GM18508 (cell line): ENCODE data around the gene VSIG10L.

Experiments
- ATAC-seq: cut with Tn5 transposase; IDR thresholded peaks from one replicate; pipeline ENCODE4 v1.9.1; 2021; ENCODE audit warnings: moderate number of reproducible peaks; ENCODE audit not compliant: insufficient read depth, unreplicated experiment

The VSIG10L gene

DNA sequence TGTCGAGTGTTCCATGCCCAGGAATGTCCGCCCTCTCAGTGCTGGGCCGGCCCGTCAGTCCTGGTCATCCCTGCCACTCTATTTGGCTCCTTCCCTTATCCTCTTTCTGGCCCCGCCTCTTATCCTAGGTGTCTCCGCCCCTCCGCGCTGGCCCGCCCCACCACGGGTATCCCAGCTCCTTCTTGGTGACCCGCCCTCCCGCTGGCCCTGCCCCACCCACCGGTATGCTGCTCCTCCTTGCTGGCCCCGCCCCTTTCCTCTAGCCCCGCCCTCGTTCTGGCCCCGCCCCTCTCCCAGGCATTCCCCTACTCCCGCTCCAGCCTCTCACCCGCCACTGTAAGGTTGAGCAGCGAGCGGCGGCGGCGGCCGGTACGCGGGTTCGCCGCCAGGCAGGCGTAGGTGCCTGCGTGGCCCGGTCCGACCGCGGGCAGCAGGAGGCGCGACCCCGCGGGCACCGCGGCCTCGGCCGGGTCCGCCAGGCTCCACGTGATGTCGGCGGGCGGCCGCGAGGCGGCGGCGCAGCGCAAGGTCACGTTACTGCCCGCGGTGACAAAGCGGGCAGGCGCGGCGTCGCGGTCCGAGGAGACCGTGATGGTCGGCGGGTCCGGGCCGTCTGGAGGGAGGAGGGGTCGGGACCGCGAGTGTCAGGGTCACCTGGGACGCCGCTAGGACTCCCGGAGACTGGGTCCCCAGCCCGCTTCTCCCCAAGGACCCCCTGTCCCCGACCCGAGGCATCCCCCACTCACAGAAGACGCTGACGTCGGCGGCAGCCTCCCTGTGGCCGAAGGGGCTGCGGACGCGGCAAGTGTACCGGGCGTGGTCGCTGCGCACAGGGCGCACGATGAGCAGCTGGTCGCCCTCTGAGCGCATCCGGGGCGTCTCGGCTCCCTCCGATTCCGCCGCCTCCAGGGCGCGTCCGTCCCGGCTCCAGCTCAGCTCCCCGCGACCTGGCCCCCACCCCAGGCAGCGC lies 2.0 kb downstream of the VSIG10L start:
- no peak for ATAC-seq

DNA sequence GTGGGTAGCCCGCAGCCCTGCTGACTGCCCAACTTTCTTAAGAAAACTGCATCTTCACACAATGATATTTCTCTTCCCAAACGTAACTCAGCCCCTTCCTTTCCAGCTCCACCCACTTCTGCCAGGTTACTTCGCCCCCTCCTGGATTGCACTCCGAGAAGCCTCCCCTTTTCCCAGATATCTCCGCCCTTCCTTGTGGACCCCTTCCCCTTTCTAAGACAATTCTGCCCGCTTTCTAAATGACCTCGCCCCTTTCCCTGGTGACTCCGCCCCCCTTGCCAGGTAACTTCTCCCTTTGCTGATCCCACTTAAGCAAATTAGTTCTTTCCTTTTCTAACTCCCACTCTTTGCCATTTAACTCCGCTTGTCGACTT lies 2.6 kb downstream of the VSIG10L start:
- no peak for ATAC-seq

DNA sequence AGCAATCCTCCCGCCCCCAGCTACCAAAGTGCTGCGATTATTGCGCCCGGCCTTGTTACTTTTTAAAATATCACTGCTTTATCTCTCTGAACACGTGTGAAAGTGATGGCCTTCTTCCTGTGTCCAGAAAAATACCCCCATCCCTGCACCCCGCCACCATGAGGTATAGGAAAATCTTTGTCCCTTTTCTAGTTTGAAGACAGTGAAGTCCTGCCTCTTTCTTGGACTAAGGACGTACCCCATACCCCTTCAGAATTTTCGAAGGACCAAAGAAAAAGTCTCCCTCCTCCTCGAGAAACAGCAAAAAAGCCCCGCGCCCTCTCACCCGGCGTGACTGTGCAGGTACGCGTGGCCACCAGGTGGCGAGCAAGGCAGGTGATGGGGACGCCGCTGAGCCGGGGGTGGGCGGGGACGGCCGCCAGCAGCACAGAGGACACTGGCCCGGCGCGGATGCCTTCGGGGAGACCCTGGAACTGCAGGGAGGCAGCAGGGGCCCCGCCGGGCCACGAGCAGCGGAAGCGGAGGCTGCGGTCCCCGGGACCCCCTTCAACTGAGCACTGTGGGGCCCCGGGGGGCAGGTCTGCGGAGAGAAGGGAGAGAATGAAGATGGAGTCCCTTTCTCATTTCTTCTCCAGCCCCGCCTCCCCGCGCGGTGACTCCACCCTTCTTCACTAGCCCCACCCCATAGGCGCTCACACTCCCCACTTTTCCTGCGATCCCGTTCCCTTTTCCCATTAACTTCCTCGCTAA lies 3.2 kb downstream of the VSIG10L start:
- ATAC-seq: no peak

DNA sequence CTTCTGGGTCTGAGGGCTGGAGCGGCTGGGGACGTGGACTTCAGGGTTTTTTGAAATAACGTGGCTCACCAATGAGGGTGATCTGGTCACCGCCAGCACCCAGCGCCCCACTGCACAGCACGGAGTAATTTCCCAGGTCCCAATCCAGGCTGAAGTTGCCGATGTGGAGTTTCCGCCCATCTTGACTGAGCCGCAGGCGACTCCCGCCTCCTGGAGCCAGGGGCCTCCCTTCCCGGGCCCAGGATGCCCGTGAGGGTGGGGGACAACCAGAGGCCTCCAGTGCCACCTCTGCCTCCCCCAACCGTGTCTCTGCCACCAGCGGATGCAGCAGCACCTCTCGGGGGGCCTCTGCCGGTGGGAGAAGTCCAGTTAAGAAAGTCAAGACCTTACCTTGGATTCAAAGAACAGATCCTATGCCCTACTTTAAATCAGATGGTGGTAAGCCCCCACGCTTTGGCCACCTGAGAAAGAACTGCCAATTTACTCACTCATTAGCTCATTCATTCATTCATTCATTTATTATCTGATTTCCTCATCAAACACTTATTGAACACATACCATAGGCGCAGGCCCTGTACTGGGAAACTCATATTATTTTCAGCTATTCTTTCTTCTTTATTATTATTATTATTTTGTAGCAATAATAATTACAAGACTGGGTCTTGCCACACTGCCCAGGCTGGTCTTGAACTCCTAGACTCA lies 3.9 kb downstream of the VSIG10L start:
- no peak for ATAC-seq

DNA sequence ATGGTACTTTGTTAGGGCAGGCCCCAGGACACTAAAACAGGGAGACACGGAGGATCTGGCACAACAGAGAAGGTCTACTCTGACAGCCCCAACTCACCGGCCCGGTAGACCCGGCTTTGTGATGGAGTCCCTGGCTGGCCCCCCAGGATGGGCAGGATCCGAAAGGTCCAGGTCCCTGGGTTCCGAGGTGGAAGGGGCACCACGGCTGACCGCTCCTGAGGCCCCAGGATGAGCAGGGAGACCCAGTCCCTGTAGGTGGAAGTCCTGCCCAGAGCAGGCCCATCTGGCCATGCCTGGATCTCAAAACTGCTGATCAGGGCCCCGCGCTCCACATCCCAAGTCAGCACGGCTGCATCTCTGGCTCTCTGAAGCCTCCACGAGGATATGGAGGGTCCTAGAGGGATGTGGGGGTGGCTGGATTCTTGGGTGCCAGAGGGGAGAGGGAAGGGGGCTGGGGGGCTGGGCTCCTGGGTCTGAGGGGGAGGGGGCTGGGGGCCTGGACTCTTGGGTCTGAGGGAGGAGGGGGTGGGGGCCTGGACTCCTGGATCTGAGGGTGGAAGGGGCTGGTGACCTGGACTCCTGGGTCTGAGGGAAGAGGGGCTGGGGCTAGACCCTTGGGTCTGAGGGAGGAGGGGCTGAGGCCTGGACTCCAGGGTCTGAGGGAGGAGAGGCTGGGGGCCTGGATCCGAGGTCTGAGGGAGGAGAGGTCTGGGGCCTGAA lies 4.6 kb downstream of the VSIG10L start:
- no peak for ATAC-seq

DNA sequence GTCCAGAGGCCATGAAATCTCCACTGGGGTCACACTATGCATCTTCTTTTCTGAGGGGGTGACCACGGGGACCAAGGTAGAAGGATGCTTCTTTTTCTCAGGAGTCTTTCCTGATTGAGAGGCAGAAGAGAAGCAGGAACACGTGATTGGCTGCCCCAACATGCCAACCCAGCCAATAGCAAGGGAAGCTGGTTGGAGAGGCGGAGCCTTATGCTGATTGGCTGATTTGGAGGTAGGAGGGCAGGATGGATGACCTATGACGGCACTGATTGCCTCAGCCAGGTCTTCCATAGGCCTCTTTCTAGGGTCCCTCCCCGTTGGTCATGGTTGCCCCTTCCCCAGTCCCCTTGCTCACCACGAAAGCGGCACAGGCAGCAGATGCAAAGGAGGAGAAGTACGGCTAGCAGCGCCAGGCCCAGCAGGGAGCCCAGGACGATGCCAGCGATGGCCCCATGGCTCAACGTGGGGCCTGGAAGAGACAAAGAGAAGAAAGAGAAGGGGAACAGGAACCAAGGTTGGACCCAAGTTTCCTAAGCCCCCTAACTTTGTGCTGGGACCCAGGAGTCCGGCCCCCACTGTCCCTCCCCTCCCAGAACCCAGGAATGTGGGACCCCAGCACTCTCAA lies 8.0 kb downstream of the VSIG10L start:
- no peak for ATAC-seq

DNA sequence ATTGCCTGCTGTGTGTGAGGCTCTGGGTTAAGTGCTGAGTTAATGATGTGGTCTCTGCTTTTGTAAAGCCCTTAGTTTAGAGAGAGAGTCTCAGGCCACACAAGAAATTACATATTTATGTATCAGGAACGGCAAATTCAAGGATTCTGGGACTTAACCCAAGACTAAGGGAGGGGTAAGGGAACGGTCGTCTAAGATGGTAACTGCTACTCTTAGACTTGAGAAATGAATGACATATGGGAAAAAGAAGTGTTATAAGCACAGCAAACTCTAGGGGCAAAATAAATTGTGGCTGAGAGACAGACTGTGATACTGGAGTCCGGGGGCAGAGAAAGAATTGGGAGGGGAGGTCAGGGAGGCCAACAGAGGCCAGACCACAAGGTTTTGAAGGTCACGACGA lies 10.2 kb downstream of the VSIG10L start:
- ATAC-seq: no peak

DNA sequence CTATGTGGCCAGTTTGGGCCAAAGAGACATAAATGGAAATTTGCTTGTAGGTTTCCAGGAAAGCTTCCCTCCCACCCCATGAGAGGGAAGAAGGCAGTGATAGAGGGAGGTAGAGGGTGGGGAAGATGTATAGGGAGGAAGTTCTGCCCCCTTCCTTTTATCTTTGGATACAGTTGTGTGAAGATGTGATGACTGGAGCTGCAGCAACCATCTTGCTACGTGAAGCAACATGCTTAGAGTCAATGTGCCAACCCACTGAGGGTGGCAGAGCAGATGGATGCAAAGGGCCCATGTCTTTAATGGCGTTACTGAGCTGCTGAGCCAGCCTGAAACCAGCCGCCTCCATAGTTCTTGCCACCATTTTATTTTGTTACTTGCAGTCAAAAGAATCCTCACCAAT lies 10.7 kb downstream of the VSIG10L start:
- ATAC-seq: no peak

DNA sequence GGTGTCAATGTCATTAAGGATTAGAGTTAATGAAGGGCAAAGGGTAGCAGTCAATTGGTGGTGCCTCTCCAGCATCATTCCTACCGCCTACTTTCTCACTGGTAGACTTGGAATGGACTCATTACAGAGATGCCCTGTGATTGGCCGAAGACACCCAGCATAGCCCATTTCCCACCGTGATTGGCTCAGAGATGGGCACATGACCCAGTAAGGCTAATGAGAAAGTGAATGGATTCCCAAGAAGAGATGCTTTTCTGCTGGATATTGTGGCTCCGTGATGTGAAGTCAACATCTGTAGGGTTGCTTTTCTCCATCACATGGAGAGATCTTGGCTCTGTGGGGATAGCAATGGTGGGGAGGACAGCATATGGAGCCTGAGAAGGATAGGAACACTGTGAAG lies 11.6 kb downstream of the VSIG10L start:
- ATAC-seq: no peak

DNA sequence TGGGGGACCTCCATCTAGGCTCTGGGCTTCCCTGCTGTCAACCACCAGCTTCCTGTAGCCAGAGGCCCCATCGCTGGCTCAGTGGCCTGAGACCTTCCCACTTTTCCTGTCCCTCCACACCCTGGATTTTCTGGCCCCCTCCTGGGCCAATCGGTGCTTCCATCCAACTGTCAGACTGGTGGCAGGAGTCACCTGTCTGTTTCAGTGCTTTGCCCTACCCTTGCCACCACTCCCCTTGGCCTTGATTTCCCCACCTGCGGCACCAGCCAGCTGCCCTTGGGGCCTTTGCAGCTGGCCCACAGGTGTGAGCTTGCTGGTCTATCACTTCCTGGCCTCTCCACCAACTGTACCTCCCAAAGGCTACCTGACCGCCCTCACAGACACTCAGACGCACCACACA lies 12.5 kb downstream of the VSIG10L start:
- ATAC-seq: no peak

DNA sequence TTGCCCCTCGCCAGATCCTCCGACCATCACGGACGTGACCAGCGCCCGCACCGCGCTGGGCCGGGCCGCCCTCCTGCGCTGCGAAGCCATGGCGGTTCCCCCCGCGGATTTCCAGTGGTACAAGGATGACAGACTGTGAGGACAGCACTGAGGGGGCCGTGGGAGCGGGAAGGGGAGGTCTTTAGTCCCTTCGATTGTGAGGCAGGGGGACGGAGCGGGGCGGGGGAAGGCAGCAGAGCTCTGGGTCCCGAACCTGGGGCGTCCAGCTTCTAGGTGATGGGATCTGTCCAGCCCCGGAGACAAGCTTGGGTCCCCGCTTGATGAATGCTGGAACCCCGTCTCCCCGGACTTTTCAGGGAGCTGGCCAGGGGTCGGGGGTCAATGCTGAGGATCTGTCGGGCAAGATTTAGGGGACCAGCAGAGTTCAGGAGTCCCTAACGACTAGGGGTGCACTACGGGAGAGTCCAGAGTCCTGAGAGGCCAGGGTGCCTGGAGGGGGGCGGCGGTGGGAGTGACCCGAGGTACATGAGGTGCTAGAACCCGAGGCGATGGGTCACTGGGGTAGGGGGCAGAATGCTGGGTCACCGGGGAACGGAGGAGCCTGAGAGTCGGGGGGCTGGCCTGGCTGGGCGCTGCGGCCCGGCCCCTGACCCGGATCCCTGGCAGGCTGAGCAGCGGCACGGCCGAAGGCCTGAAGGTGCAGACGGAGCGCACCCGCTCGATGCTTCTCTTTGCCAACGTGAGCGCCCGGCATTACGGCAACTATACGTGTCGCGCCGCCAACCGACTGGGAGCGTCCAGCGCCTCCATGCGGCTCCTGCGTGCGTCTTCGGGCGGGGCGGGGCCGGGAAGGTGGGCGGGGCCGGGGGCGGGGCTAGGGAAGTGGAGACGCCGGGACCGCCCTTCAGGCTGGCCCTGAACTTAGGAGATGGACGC lies 14.6 kb downstream of the VSIG10L start:
- no peak for ATAC-seq

DNA sequence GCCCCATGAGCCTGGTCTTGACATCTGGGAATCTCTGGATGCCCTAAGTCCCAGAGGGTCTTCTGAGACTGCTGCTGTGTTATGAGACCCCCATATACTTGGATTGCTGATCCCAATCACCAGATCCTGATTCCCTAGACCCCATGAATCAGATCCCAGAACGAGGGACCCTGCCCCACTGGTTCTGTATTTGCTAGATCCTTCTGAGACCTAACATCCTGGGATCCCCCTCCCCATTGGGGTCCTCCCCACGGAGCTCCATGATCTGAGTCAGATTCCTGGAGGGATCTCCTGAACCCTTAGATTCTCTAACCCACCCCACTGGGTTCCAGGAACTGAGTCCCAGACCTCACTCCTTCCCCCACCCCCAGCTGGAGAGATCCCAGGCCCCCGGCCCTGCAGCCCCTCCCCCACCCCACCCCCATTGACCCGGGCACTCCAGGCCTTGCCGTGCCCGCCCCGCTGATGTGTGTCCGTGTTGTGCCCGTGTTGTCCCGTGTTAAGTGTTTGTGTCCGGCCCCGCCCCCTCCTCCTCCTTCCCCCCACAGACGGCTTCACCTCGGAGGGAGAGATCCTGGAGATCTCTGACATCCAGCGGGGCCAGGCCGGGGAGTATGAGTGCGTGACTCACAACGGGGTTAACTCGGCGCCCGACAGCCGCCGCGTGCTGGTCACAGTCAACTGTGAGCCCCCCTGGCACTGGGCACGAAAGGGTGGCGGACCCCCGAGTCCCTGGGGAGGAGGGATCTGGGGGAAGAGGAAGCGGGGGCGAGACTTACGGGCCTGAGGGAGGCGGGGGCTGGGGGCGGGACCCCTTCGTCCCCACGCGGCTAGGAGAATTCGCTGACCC lies 15.5 kb downstream of the VSIG10L start:
- no peak for ATAC-seq

DNA sequence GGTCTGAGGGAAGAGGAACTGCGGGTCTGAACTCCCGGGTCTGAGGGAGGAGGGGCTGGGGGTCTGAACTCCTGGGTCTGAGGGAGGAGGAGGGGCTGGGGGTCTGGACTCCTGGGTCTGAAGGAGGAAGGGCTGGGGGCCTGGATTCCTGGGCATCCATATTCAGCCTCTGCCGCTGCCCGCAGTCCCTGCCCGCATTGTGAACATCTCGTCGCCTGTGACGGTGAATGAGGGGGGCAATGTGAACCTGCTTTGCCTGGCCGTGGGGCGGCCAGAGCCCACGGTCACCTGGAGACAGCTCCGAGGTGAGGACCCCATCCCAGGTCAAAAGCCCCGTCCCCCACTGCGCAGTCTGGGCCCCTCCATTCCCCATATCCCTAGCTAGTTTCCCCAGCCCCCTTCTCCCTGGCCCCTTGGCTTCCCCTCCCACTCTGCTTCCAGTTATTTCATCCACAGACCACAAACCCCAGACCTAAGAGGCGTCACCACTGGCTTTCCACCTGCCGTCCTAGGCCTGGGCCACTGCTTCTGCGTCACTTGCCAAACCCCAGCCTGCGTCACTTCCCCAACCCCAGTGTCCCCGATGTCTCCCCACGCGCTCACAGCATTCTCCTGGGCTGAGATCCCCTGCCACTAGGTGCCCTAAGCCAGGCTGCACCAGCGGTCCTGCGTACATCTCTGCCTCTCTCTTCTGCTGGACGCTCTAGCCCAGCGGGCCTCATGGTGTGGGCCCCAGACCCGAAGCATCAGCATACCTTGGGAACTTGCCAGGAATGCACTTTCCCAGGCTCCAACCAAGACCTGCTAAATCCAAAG lies 16.6 kb downstream of the VSIG10L start:
- ATAC-seq: no peak

DNA sequence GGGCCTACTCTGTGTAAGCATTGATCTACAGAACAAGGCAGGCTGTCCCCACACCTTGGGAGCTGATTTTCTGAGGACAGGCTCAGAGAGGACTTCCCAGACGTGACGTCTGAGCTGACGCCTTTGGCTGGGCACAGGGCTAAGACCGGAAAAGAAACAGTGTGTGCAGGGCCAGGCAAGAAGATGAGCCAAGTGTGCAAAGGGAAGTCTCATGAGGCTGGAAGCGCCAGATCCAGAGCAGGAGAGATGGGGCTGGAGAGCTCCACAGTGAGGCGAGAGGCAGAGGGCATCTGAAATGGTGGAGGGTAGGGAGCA lies 17.8 kb downstream of the VSIG10L start:
- ATAC-seq: no peak

DNA sequence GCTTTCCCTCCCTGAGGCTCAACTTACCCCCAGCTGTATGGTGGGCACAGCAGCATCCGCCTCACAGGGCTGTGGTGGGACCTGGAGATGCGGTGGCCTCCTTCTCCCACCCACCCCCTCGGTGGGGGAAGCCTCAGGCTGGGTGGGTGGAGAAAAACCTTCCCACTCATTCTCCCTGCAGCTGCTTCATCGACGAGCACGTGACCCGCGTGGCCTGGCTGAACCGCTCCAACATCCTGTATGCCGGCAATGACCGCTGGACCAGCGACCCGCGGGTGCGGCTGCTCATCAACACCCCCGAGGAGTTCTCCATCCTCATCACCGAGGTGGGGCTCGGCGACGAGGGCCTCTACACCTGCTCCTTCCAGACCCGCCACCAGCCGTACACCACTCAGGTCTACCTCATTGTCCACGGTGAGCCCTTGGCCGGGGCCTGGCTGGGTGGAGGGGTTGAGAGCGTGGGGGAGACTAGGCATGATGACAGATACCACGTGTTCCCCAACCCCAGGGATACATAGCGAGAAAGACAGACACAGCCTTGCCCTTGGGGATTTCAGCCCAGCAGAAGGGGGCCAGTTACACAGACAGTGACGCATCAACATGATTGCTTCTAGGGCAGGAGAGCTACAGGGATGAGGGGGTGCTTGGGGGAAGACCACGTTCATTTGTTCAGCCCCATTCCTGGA lies 18.3 kb downstream of the VSIG10L start:
- no peak for ATAC-seq

DNA sequence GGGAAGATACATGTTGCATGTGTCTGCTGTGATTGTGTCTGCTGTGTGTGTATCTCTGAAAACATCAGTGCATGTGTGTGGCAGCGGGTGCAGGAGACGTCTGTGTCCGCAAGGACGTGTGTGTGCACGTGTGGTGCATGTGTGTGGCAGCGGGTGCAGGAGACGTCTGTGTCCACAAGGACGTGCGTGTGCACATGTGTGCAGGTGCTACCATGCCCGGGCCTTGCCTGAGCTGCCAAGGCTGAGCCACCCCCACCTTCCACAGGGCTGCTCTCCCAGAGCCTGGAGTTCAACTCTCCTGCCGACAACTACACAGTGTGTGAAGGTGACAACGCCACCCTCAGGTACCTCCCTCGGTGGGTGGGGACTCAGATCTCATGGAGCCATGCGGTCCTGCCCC lies 20.1 kb downstream of the VSIG10L start:
- no peak for ATAC-seq

DNA sequence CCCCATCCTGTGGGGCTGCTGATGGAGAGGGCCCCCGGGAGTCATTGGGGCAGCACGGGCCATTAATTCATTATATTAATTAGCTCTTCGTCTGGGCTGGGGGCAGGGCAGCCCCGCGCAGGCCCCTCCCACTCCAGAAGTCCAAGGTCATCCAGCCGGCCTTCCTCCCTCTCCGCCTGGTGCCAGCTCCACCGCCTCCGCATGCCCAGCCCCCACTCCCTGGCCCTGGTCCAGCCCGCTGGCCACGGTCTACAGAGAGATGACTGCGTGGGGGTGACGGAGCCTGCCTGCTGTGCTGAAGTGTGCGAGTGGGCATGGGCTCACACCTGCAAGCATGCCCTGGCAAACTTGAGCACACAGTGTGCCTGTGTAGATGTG lies 21.7 kb downstream of the VSIG10L start:
- no peak for ATAC-seq
